ENCODE measurements around the gene PLEKHH3. TPM values are rescaled to one million over a fixed set of nuclear protein-coding genes. Genes with fewer than 3 reads are reported as not detected.

The PLEKHH3 gene
- total RNA-seq, 1 donor from 2014 or later, result 3.4 TPM

- TF ChIP-seq CTCF (IDR thresholded peaks at IDR 0.05), result peak; percentile 81
- TF ChIP-seq EZH2phosphoT487 (IDR thresholded peaks at IDR 0.05), result no peak
- H3F3A ChIP-seq (ENCODE audit: low read depth), result peaks cover 14% of the 10 kb centered on the region
- H3K9me3 ChIP-seq (ENCODE audit: low read depth), result no peaks in the 10 kb centered on the region
- no peak overlapping the region for H3K4me3 ChIP-seq
- Mint-ChIP-seq H3K9me3 (no peaks in the 10 kb centered on the region), H3K4me3 (no peak overlapping the region), H3K4me1 (no peaks in the 10 kb centered on the region), H3K27me3 (ENCODE audit: insufficient read depth, low read depth) (no peaks in the 10 kb centered on the region), H3K36me3 (peaks cover 30% of the 10 kb centered on the region), H3K27ac (no peak overlapping the region)
- H3K9ac ChIP-seq, result no peak overlapping the region
- H3K79me2 ChIP-seq (ENCODE audit: low read depth), result no peaks in the 10 kb centered on the region
- no peak overlapping the region for H3K4me2 ChIP-seq
- no peaks in the 10 kb centered on the region for H3K4me1 ChIP-seq
- no peak overlapping the region for H3K27ac ChIP-seq
- no peaks in the 10 kb centered on the region for H4K20me1 ChIP-seq (ENCODE audit: low read depth)
- no peak overlapping the region for H2AFZ ChIP-seq (replicated peaks)
- H3K27me3 ChIP-seq, result no peaks in the 10 kb centered on the region
- H3K36me3 ChIP-seq, result peaks cover 9% of the 10 kb centered on the region
- peak; percentile 83 for DNase-seq (ENCODE audit: low spot score)
These were observed 44.3 kb upstream of the PLEKHH3 start for GRCh38 chr17:42720996-42721583.

DNA sequence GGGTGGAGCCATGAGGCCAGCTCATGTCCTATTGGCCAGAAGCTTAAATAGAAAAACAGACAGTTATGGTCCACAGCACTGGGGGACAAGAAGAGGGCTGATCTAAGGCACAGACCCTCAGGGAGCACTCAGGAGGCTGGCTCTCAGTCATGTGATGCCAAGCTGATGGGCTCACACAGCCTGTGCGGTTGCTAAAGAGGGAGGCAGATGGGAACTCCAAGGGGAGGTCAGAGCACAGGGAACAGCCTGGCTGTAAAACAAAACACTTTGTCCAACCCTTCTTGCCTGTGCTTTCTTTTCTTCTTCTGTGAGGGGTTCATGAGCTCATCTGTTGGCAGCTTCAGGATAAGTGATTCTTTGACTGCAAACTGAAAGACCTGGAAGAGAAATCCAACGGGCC is 32.8 kb upstream of the PLEKHH3 start:
- peaks cover 2% of the 10 kb centered on the region for H3K27me3 Mint-ChIP-seq (ENCODE audit: insufficient read depth, low read depth)
- no peaks in the 10 kb centered on the region for H4K20me1 ChIP-seq (ENCODE audit: low read depth)
- H3K36me3 ChIP-seq, result no peaks in the 10 kb centered on the region
- no peak overlapping the region for H3K4me3 Mint-ChIP-seq
- H3K9me3 ChIP-seq (ENCODE audit: low read depth), result no peaks in the 10 kb centered on the region
- no peak overlapping the region for H3K4me3 ChIP-seq
- no peak overlapping the region for H3K27ac Mint-ChIP-seq
- H3K79me2 ChIP-seq (ENCODE audit: low read depth), result no peaks in the 10 kb centered on the region
- H3K27ac ChIP-seq, result no peak overlapping the region
- no peak for DNase-seq (ENCODE audit: low spot score)
- no peaks in the 10 kb centered on the region for H3K4me1 Mint-ChIP-seq
- H2AFZ ChIP-seq (replicated peaks), result no peak overlapping the region
- no peak overlapping the region for H3K4me2 ChIP-seq
- no peak overlapping the region for H3K9ac ChIP-seq
- TF ChIP-seq EZH2phosphoT487 (IDR thresholded peaks at IDR 0.05) (no peak), EZH2 (IDR thresholded peaks at IDR 0.05) (no peak), CTCF (IDR thresholded peaks at IDR 0.05) (no peak)
- no peaks in the 10 kb centered on the region for H3K9me3 Mint-ChIP-seq
- peaks cover 3% of the 10 kb centered on the region for H3F3A ChIP-seq (ENCODE audit: low read depth)
- H3K36me3 Mint-ChIP-seq, result peaks cover 24% of the 10 kb centered on the region
- no peaks in the 10 kb centered on the region for H3K4me1 ChIP-seq
- no peaks in the 10 kb centered on the region for H3K27me3 ChIP-seq

DNA sequence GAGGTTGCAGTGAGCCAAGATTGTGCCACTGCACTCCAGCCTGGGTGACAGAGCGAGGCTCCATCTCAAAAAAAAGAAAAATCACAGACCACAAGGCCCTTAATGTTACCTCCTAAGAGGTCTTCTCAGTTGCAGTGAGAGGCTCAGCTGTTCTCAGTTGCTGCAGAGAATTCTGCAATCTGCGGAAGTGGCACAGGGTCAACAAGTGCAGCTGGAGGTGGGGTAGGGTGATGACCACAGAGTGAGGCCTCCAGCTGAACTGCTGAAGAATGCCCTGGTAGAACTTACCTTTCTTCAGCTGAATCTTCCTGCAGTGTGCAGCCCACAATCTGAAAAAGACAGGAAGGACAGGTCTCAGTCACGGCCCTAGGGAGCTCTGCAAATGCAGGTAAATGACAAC is 31.8 kb upstream of the PLEKHH3 start:
- H3F3A ChIP-seq (ENCODE audit: low read depth), result no peaks in the 10 kb centered on the region
- no peaks in the 10 kb centered on the region for H3K79me2 ChIP-seq (ENCODE audit: low read depth)
- no peak overlapping the region for H3K4me3 ChIP-seq
- no peak for DNase-seq (ENCODE audit: low spot score)
- TF ChIP-seq EZH2phosphoT487 (IDR thresholded peaks at IDR 0.05) (no peak), CTCF (IDR thresholded peaks at IDR 0.05) (no peak), EZH2 (IDR thresholded peaks at IDR 0.05) (no peak)
- H3K27ac ChIP-seq, result no peak overlapping the region
- Mint-ChIP-seq H3K9me3 (no peaks in the 10 kb centered on the region), H3K27ac (no peak overlapping the region), H3K4me1 (no peaks in the 10 kb centered on the region), H3K27me3 (ENCODE audit: insufficient read depth, low read depth) (peaks cover 2% of the 10 kb centered on the region), H3K4me3 (no peak overlapping the region), H3K36me3 (peaks cover 30% of the 10 kb centered on the region)
- no peak overlapping the region for H3K4me2 ChIP-seq
- H3K9ac ChIP-seq, result no peak overlapping the region
- no peaks in the 10 kb centered on the region for H3K9me3 ChIP-seq (ENCODE audit: low read depth)
- no peaks in the 10 kb centered on the region for H3K27me3 ChIP-seq
- no peaks in the 10 kb centered on the region for H3K36me3 ChIP-seq
- no peak overlapping the region for H2AFZ ChIP-seq (replicated peaks)
- no peaks in the 10 kb centered on the region for H3K4me1 ChIP-seq
- no peaks in the 10 kb centered on the region for H4K20me1 ChIP-seq (ENCODE audit: low read depth)
